ENCODE results near the gene NACC2.

The NACC2 gene

GRCh38 chr9:136053757-136054142 is 41.3 kb downstream of the NACC2 start:
- DNase-seq (ENCODE audit: low spot score) = peak; percentile 8
- no peak for TF ChIP-seq CTCF (IDR thresholded peaks at IDR 0.05; ENCODE audit: extremely low read depth, insufficient read depth, missing control alignments)
- in situ Hi-C loops (cut with MboI; ENCODE audit: low pct_unique_long_range_greater_than_20kb, low sequenced_read_pairs, unreplicated experiment) = no loop called here

- no peak for TF ChIP-seq CTCF (IDR thresholded peaks at IDR 0.05; ENCODE audit: extremely low read depth, insufficient read depth, missing control alignments)
- peak; percentile 15 for DNase-seq (ENCODE audit: low spot score)
- in situ Hi-C loops (cut with MboI; ENCODE audit: low pct_unique_long_range_greater_than_20kb, low sequenced_read_pairs, unreplicated experiment) = no loop called here
Observed at GRCh38 chr9:136052991-136053756, 41.9 kb downstream of the NACC2 start.

- TF ChIP-seq CTCF (IDR thresholded peaks at IDR 0.05; ENCODE audit: extremely low read depth, insufficient read depth, missing control alignments) = no peak
- in situ Hi-C loops (cut with MboI; ENCODE audit: low pct_unique_long_range_greater_than_20kb, low sequenced_read_pairs, unreplicated experiment) = no loop called here
- DNase-seq (ENCODE audit: low spot score) = peak; percentile 12
Observed at GRCh38 chr9:136052472-136052880, 42.6 kb downstream of the NACC2 start.

DNA sequence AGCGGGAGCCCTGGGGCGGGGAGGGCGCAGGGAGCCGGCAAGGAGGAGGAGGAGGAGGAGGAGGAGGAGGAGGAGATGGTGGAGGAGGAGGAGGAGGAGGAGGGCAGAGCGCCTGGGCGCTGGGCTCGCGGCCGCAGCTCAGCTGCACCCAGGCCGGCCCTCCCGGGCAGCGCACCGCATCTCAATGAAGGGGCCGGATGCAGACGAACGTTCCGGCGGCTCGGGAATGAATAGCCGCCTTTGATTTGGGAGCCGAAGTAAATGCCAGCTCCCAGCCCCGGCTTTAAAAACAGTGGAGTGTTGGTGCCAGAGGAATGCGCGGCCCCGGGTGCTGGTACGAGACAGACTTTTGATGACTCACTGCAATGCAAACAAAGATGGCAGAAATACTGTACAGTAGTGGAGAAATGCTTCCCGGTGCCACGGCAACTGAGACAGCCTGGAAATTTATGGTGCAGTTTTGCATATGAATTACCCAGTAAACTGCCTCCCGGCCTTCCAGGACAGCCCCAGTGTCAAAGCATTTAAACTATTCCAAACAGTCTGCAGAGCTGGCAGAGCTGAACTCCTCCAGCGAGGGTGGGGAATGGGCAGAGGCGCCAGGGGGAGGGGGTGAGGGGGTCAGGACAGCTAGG is 43.1 kb downstream of the NACC2 start:
- peak; percentile 43 for DNase-seq (ENCODE audit: low spot score)
- in situ Hi-C loops (cut with MboI; ENCODE audit: low pct_unique_long_range_greater_than_20kb, low sequenced_read_pairs, unreplicated experiment) = no loop called here

GRCh38 chr9:136051453-136051836 is 43.6 kb downstream of the NACC2 start:
- TF ChIP-seq CTCF (IDR thresholded peaks at IDR 0.05; ENCODE audit: extremely low read depth, insufficient read depth, missing control alignments) = no peak
- in situ Hi-C loops (cut with MboI; ENCODE audit: low pct_unique_long_range_greater_than_20kb, low sequenced_read_pairs, unreplicated experiment) = no loop called here
- DNase-seq (ENCODE audit: low spot score) = peak; percentile 41

More for the DNA sequence above, 43.1 kb downstream of the NACC2 start:
- TF ChIP-seq CTCF (IDR thresholded peaks at IDR 0.05; ENCODE audit: extremely low read depth, insufficient read depth, missing control alignments) = no peak

DNA sequence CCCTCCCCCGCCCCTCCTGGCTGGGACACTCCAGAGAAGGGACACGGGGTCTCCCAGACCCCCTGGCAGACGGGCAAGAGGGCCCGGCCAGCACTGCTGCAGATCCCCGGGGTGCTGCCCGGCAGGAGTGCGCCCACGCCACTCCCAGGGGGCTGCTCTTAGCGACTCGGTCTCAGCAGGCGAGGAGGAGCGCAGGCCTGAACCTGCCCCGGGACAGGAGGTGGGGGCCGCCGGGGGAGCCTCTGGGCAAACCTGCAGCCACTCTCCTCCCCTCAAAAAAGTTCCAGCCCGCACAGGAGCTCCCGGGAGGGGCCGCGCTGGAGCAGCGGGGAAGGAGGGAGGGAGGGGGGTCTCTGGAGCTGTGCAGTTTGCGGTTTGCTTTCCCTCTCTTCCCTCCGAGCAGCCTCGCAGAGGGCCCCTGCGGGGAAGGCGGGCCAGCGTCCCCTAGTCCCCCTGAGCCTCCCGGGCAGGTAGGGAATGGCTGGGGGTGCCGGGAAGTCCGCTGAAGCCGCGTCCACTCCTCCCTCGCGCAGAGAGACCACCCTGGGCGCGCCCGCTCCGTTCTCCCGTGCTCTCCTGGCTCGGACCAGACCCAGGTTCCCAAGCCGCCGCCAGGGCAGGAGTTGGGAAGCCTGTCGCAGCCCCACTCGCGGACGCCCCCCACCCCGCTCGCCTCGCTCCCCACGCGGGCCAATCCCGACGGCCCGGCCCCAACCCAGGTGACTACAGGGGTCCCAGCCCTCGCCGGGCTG is 44.2 kb downstream of the NACC2 start:
- peak; percentile 39 for DNase-seq (ENCODE audit: low spot score)
- in situ Hi-C loops (cut with MboI; ENCODE audit: low pct_unique_long_range_greater_than_20kb, low sequenced_read_pairs, unreplicated experiment) = no loop called here
- TF ChIP-seq CTCF (IDR thresholded peaks at IDR 0.05; ENCODE audit: extremely low read depth, insufficient read depth, missing control alignments) = no peak

Measured in GM13977 (cell line).